ENCODE data around the gene MICALL2.

Gene MICALL2

GRCh38 chr7:1387261-1387660 lies 72.0 kb downstream of the MICALL2 start:
- no peak overlapping the region for H2AFZ ChIP-seq (ENCODE audit: low read depth, low read length, severe bottlenecking)
- H3K9me2 ChIP-seq (replicated peaks; ENCODE audit: insufficient read depth, low read length): no peaks in the 10 kb centered on the region
- no peaks in the 10 kb centered on the region; the same call in 1 of the 2 replicates for H3K9me3 ChIP-seq (ENCODE audit: insufficient read depth, low read length)
- peaks cover 3% of the 10 kb centered on the region; the same call in 1 of the 2 replicates for H3K27me3 ChIP-seq (ENCODE audit: low read length)
- no peak overlapping the region for H3K4me3 ChIP-seq (ENCODE audit: insufficient read depth, low read length, poor library complexity, severe bottlenecking)
- no peak for TF ChIP-seq EZH2phosphoT487 (conservative IDR thresholded peaks at IDR 0.05; ENCODE audit: low read length)
- TF ChIP-seq, protein P1, sequence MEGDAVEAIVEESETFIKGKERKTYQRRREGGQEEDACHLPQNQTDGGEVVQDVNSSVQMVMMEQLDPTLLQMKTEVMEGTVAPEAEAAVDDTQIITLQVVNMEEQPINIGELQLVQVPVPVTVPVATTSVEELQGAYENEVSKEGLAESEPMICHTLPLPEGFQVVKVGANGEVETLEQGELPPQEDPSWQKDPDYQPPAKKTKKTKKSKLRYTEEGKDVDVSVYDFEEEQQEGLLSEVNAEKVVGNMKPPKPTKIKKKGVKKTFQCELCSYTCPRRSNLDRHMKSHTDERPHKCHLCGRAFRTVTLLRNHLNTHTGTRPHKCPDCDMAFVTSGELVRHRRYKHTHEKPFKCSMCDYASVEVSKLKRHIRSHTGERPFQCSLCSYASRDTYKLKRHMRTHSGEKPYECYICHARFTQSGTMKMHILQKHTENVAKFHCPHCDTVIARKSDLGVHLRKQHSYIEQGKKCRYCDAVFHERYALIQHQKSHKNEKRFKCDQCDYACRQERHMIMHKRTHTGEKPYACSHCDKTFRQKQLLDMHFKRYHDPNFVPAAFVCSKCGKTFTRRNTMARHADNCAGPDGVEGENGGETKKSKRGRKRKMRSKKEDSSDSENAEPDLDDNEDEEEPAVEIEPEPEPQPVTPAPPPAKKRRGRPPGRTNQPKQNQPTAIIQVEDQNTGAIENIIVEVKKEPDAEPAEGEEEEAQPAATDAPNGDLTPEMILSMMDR (IDR thresholded peaks at IDR 0.05; ENCODE audit: insufficient read depth, low read length, poor library complexity, severe bottlenecking): no peak
- H4K20me1 ChIP-seq (ENCODE audit: low read depth, low read length): no peaks in the 10 kb centered on the region
- H3K9ac ChIP-seq (ENCODE audit: low read length): no peak overlapping the region
- no peak overlapping the region for H3K27ac ChIP-seq (ENCODE audit: low read depth, low read length)
- H3K79me2 ChIP-seq (ENCODE audit: insufficient read depth, low read length): no peaks in the 10 kb centered on the region
- no peaks in the 10 kb centered on the region for H3F3A ChIP-seq (ENCODE audit: insufficient read depth)
- H3K36me3 ChIP-seq (ENCODE audit: low read length): no peaks in the 10 kb centered on the region
- no peak overlapping the region for H3K4me2 ChIP-seq (ENCODE audit: low read depth, low read length, poor library complexity, severe bottlenecking)

DNA sequence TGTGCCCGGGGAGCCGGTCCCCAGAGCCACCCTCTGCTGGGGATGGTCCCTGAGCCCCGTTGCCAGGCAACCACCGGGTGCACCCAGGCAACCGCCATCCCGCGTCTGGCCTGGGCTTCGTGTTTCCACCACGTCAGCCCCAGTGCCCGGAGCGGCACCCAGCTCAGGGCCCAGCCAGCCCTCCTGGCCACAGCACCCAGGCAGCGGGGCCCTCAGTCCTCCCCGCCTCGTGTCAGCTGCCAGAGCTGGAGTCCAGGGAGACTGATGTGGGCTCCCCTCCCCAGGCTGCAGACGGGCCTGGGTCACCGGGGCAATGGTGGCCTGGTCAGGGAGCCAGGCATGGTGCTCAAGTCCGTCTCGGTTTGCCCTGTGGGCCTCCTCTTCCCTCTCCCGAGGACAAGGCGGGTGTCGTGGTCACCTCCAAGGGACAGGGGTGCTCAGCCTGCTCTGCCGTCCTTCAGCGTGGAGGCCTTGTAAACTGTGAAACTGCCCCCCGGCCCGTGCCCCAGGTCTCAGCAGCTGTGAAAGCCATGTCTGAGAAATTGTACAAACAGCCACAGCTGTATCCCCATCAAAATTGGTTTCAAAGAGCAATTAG lies 72.5 kb downstream of the MICALL2 start:
- Histone ChIP-seq H3K27me3 (ENCODE audit: low read length) (peaks cover 3% of the 10 kb centered on the region; the same call in 1 of the 2 replicates), H3K9ac (ENCODE audit: low read length) (no peak overlapping the region), H4K20me1 (ENCODE audit: low read depth, low read length) (no peaks in the 10 kb centered on the region), H3K36me3 (ENCODE audit: low read length) (no peaks in the 10 kb centered on the region), H3K27ac (ENCODE audit: low read depth, low read length) (no peak overlapping the region), H2AFZ (ENCODE audit: low read depth, low read length, severe bottlenecking) (no peak overlapping the region), H3K4me2 (ENCODE audit: low read depth, low read length, poor library complexity, severe bottlenecking) (no peak overlapping the region), H3K9me3 (ENCODE audit: insufficient read depth, low read length) (no peaks in the 10 kb centered on the region; the same call in 1 of the 2 replicates), H3K9me2 (replicated peaks; ENCODE audit: insufficient read depth, low read length) (no peaks in the 10 kb centered on the region), H3F3A (ENCODE audit: insufficient read depth) (no peaks in the 10 kb centered on the region), H3K4me3 (ENCODE audit: insufficient read depth, low read length, poor library complexity, severe bottlenecking) (no peak overlapping the region), H3K79me2 (ENCODE audit: insufficient read depth, low read length) (no peaks in the 10 kb centered on the region)
- TF ChIP-seq EZH2phosphoT487 (conservative IDR thresholded peaks at IDR 0.05; ENCODE audit: low read length): no peak
- TF ChIP-seq, protein P1 (IDR thresholded peaks at IDR 0.05; ENCODE audit: insufficient read depth, low read length, poor library complexity, severe bottlenecking): no peak

DNA sequence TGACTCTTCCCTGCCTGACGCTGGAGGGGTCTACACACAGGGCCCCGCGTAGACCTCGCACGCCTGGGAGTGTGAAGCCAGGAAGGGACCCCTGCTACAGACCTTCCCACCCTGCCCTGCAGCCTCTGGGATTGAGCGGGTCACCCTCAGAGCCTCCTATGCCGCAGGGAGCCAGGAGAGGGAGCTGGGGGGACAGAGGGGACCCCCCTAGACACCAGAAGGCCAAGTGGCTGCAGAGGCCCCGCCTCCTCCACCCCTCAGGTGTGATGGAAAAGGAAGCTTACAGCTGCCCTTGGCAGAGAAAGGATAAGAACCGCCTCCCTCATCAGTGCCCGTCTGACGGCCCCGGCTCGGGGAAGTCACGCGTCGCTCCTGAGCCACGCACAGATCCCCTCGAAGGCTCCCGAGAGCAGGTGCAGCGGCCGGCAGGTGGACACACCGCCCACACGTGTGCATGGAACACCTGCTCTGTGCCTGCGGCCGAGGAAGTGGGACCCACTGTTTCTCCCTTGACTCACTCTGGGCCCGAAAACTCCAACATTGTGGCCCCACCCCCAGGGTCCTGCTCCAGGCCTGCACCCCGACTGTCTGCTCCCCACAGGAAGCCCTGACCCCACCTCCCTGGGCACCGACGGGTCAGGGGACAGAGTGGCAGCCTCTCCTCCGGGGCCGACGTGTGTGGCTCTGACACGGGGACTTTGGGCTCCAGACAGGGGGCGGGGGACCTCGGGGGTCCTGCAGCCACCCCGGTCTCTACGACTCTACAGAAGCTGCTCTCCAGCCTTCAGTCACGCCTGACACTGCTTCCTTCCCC lies 73.3 kb downstream of the MICALL2 start:
- H3K36me3 ChIP-seq (ENCODE audit: low read length): no peaks in the 10 kb centered on the region
- H3K79me2 ChIP-seq (ENCODE audit: insufficient read depth, low read length): no peaks in the 10 kb centered on the region
- H3K9ac ChIP-seq (ENCODE audit: low read length): no peak overlapping the region
- no peak overlapping the region for H2AFZ ChIP-seq (ENCODE audit: low read depth, low read length, severe bottlenecking)
- no peaks in the 10 kb centered on the region for H3K27me3 ChIP-seq (ENCODE audit: low read length)
- no peaks in the 10 kb centered on the region for H3K9me2 ChIP-seq (replicated peaks; ENCODE audit: insufficient read depth, low read length)
- H3F3A ChIP-seq (ENCODE audit: insufficient read depth): no peaks in the 10 kb centered on the region
- no peak for TF ChIP-seq EZH2phosphoT487 (conservative IDR thresholded peaks at IDR 0.05; ENCODE audit: low read length)
- TF ChIP-seq, protein P1 (IDR thresholded peaks at IDR 0.05; ENCODE audit: insufficient read depth, low read length, poor library complexity, severe bottlenecking): no peak
- no peak overlapping the region for H3K4me2 ChIP-seq (ENCODE audit: low read depth, low read length, poor library complexity, severe bottlenecking)
- H3K9me3 ChIP-seq (ENCODE audit: insufficient read depth, low read length): no peaks in the 10 kb centered on the region
- no peak overlapping the region for H3K4me3 ChIP-seq (ENCODE audit: insufficient read depth, low read length, poor library complexity, severe bottlenecking)
- no peak overlapping the region for H3K27ac ChIP-seq (ENCODE audit: low read depth, low read length)
- H4K20me1 ChIP-seq (ENCODE audit: low read depth, low read length): no peaks in the 10 kb centered on the region
